ENCODE measurements around the gene ARFGEF2. TPM values are rescaled to one million over a fixed set of nuclear protein-coding genes. Genes with fewer than 3 reads are reported as not detected.

ARFGEF2 gene
- total and polyA plus RNA-seq, 4 donors: 7.4 to 35.1 (median 20.1) TPM

- Histone ChIP-seq H3K9me3 (ENCODE audit: control insufficient read depth in 4 of 4, insufficient read depth in 3 of 4, low read length in 3 of 4) (no peaks in the 10 kb centered on the region), H3K36me3 (ENCODE audit: control insufficient read depth in 4 of 4, insufficient read depth in 4 of 4, low read length in 4 of 4) (peaks cover 17 to 38% (median 31%) of the 10 kb centered on the region in 4 donors), H3K9ac (ENCODE audit: insufficient read depth in 1 of 2, low read length in 2 of 2) (no peak overlapping the region), H3K27me3 (ENCODE audit: control insufficient read depth in 3 of 3, insufficient read depth in 3 of 3, low read length in 2 of 3) (no peaks in the 10 kb centered on the region), H3K27ac (ENCODE audit: low read depth in 1 of 2, low read length in 1 of 2) (no peak overlapping the region), H3K4me1 (ENCODE audit: control insufficient read depth in 5 of 5, insufficient read depth in 5 of 5, low read length in 5 of 5) (no peaks in the 10 kb centered on the region), H3K4me3 (no peak overlapping the region)
- DNase-seq: no peak
- TF ChIP-seq, protein P1, sequence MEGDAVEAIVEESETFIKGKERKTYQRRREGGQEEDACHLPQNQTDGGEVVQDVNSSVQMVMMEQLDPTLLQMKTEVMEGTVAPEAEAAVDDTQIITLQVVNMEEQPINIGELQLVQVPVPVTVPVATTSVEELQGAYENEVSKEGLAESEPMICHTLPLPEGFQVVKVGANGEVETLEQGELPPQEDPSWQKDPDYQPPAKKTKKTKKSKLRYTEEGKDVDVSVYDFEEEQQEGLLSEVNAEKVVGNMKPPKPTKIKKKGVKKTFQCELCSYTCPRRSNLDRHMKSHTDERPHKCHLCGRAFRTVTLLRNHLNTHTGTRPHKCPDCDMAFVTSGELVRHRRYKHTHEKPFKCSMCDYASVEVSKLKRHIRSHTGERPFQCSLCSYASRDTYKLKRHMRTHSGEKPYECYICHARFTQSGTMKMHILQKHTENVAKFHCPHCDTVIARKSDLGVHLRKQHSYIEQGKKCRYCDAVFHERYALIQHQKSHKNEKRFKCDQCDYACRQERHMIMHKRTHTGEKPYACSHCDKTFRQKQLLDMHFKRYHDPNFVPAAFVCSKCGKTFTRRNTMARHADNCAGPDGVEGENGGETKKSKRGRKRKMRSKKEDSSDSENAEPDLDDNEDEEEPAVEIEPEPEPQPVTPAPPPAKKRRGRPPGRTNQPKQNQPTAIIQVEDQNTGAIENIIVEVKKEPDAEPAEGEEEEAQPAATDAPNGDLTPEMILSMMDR (IDR thresholded peaks at IDR 0.05; ENCODE audit: control extremely low read depth, extremely low read depth): no peak
- WGBS, 2 donors: 95 to 96% methylated on average over 8 of the region's 8 CpGs
- no peak for ATAC-seq (ENCODE audit: insufficient read depth, low FRiP score)
Measured at GRCh38 chr20:49032455-49032854, 110.9 kb downstream of the ARFGEF2 start.

DNA sequence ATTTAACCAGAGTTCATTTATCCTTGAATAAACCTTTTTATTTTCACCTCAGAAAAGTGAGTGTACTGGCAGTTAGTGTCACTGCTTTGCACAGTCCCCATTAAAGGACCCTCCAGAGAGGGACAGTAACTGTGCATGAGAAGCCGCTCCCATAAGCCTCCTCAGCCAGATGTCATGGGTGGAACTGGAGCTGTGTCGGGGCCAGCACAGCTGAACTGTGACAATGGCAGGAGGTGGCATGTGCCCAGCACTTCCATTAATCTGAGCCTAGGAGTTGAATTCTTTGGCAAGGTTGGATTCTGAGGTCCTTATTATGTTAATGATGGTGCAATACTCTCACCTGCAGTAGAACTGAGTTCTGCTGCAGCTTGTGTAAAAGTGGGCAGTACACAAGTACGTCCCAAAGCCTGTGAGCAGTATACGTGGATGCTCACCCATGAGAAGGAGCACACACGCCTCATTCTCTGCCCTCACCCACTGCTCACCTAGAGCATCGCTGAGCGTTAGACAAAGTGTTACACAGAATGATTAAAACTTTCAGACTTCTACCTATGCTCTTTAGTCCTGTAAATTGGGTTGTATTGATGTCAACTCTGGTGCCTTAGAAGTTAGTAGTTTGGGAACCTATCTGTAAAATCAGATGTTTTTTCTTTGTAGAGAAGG is 112.7 kb downstream of the ARFGEF2 start:
- Histone ChIP-seq H3K9ac (ENCODE audit: insufficient read depth in 1 of 2, low read length in 2 of 2) (no peak overlapping the region), H3K9me3 (ENCODE audit: control insufficient read depth in 4 of 4, insufficient read depth in 3 of 4, low read length in 3 of 4) (no peaks in the 10 kb centered on the region), H3K36me3 (ENCODE audit: control insufficient read depth in 4 of 4, insufficient read depth in 4 of 4, low read length in 4 of 4) (peaks cover 10 to 23% (median 21%) of the 10 kb centered on the region in 4 donors), H3K27me3 (ENCODE audit: control insufficient read depth in 3 of 3, insufficient read depth in 3 of 3, low read length in 2 of 3) (no peaks in the 10 kb centered on the region), H3K4me3 (no peak overlapping the region), H3K4me1 (ENCODE audit: control insufficient read depth in 5 of 5, insufficient read depth in 5 of 5, low read length in 5 of 5) (no peaks in the 10 kb centered on the region), H3K27ac (ENCODE audit: low read depth in 1 of 2, low read length in 1 of 2) (no peak overlapping the region)
- TF ChIP-seq, protein P1 (IDR thresholded peaks at IDR 0.05; ENCODE audit: control extremely low read depth, extremely low read depth): no peak
- WGBS, 2 donors: 93% methylated on average over 7 of the region's 7 CpGs
- DNase-seq (no peak), ATAC-seq (ENCODE audit: insufficient read depth, low FRiP score) (no peak)

- H3K27ac ChIP-seq (ENCODE audit: low read depth in 1 of 2, low read length in 1 of 2): no peak overlapping the region
- H3K4me3 ChIP-seq: no peak overlapping the region
- peaks cover 9 to 14% (median 10%) of the 10 kb centered on the region in 4 donors for H3K36me3 ChIP-seq (ENCODE audit: control insufficient read depth in 4 of 4, insufficient read depth in 4 of 4, low read length in 4 of 4)
- H3K9ac ChIP-seq (ENCODE audit: insufficient read depth in 1 of 2, low read length in 2 of 2): no peak overlapping the region
- no peaks in the 10 kb centered on the region for H3K9me3 ChIP-seq (ENCODE audit: control insufficient read depth in 4 of 4, insufficient read depth in 3 of 4, low read length in 3 of 4)
- no peaks in the 10 kb centered on the region for H3K4me1 ChIP-seq (ENCODE audit: control insufficient read depth in 5 of 5, insufficient read depth in 5 of 5, low read length in 5 of 5)
- H3K27me3 ChIP-seq (ENCODE audit: control insufficient read depth in 3 of 3, insufficient read depth in 3 of 3, low read length in 2 of 3): no peaks in the 10 kb centered on the region
- ATAC-seq (ENCODE audit: insufficient read depth, low FRiP score) (no peak), DNase-seq (no peak)
- WGBS, 2 donors: 23 to 51% methylated on average over 3 of the region's 3 CpGs
- TF ChIP-seq, protein P1 (IDR thresholded peaks at IDR 0.05; ENCODE audit: control extremely low read depth, extremely low read depth): no peak
Measured at GRCh38 chr20:49037962-49038387, 116.5 kb downstream of the ARFGEF2 start.

- H3K4me1 ChIP-seq (ENCODE audit: control insufficient read depth in 5 of 5, insufficient read depth in 5 of 5, low read length in 5 of 5): no peaks in the 10 kb centered on the region
- H3K27ac ChIP-seq (ENCODE audit: low read depth in 1 of 2, low read length in 1 of 2): no peak overlapping the region
- peaks cover 0 to 4% (median under 1%) of the 10 kb centered on the region in 4 donors for H3K36me3 ChIP-seq (ENCODE audit: control insufficient read depth in 4 of 4, insufficient read depth in 4 of 4, low read length in 4 of 4)
- H3K4me3 ChIP-seq: no peak overlapping the region
- no peaks in the 10 kb centered on the region for H3K27me3 ChIP-seq (ENCODE audit: control insufficient read depth in 3 of 3, insufficient read depth in 3 of 3, low read length in 2 of 3)
- H3K9me3 ChIP-seq (ENCODE audit: control insufficient read depth in 4 of 4, insufficient read depth in 3 of 4, low read length in 3 of 4): no peaks in the 10 kb centered on the region
- TF ChIP-seq, protein P1 (IDR thresholded peaks at IDR 0.05; ENCODE audit: control extremely low read depth, extremely low read depth): no peak
- WGBS, 2 donors: 96% methylated on average over 5 of the region's 5 CpGs
- no peak overlapping the region for H3K9ac ChIP-seq (ENCODE audit: insufficient read depth in 1 of 2, low read length in 2 of 2)
- ATAC-seq (ENCODE audit: insufficient read depth, low FRiP score) (no peak), DNase-seq (no peak)
Measured at GRCh38 chr20:49039854-49040253, 118.3 kb downstream of the ARFGEF2 start.

Measured in lung (tissue), 12 donors.